Endometrial microvascular endothelial cells (primary cell): ENCODE measurements around the gene USP53. TPM values are rescaled to one million over a fixed set of nuclear protein-coding genes. Genes with fewer than 3 reads are reported as not detected.
"Not testable (repeated sequence)": the region's sequence is repeated elsewhere in the genome, so short reads cannot be mapped to it uniquely, and the experiment has no call there.

Source experiments
- in situ Hi-C: cut with HindIII; loops from 2 replicates; pipeline ENCODE4 v1.10.0; 2017; ENCODE audit warnings: low sequenced_read_pairs, low pct_unique_long_range_greater_than_20kb; ENCODE audit errors: inconsistent ontology term
- total RNA-seq: library from RNA; depleted of rRNA; stranded (reverse); fragments of >200 nt; gene quantifications from one replicate; pipeline ENCODE4 v1.2.3, GENCODE V29; 2015; ENCODE audit errors: inconsistent ontology term

The USP53 gene
- 128 TPM for total RNA-seq

DNA sequence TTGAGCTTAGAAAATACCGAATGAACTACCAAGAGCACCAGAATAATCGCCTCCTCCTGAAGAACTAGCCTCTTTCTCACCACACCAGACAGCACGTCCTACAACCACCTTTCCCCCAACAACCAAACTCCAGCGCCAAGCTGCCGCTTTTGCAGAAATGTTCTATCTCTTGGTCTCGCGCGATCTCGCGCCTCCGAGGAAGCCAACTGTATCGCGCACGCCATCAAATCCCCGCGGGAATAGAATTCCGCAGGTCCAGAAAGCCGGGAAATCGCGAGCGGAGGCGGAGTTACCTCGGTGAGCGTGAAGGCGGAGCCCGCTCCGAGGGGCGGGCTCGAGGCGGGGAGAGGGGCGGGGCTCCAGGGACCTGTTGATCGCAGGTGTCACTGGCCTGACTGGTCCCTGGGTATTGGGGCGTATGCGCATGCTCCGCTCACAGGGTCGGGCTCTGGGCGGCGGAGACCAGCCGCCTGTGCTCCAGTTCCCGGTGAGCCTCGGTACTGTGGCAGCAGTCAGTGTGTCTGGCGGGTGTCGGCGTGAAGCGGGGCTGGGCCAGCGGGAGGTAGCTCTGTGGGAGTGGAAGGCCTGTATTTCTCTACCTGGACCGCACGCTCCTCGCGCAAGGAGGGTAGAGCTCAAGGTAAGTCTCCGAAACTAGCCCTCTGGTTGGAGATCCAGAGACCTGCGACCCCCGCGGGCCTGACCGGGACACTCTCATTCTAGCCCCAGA is at the start of gene USP53:
Gene USP53, plus strand, starts transcription at position 480 of the 730 bp plus-strand sequence. CDS start 27,047 bp downstream, outside the sequence.
- in situ Hi-C loops: no loop called here

DNA sequence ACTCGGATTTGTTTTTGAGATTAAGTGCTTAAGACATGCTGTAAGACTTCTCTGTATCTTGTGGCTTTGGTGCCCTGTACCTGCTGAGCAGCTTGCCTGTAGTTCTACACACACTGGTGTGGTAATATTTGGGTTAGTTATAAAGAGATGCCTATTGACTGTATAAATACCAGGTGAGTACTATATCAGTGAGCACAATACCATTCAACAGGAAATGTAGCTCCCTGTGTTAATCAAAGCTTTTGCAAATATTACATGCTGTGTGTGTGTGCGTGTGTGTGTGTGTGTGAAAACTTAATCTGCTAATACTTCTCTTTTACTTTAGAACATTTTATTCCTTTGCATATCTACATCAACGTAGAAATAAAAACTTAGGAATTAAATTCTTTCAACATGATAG is 46.7 kb upstream of the USP53 start:
- in situ Hi-C loops: no loop called here

DNA sequence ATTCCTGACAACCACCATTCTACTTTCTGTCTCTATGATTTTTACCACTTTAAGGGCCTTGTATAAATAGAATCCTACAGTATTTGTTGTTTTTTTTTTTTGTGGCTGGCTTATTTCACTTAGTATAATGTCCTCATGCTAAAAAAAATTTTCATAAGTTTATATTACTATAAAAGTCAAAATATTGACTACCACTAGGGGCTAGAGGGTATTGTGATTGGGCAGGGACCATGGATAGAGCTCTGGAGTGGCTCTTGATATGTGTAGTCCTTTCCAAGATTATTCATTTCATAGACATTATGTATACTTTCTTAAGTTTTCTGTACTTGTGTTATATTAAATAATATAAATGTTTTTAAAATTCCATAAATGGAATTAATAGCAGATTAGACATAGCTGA is 42.3 kb upstream of the USP53 start:
- in situ Hi-C loops: no loop called here

DNA sequence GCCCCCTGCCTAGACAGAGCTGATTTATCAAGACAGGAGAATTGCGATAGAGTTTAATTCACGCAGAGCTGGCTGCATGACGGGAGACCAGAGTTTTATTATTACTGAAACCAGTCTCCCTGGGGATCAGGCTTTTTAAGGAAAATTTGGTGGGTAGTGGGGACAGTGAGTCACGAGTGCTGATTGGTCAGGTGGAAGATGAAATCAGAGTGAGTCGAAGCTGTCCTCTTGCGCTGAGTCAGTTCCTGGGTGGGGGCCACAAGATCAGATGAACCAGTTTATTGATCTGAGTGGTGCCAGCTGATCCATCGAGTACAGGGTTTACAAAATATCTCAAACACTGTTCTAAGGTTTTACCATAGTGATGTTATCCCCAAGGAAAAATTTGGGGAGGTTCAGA is 40.3 kb upstream of the USP53 start:
- in situ Hi-C loops: no loop called here

DNA sequence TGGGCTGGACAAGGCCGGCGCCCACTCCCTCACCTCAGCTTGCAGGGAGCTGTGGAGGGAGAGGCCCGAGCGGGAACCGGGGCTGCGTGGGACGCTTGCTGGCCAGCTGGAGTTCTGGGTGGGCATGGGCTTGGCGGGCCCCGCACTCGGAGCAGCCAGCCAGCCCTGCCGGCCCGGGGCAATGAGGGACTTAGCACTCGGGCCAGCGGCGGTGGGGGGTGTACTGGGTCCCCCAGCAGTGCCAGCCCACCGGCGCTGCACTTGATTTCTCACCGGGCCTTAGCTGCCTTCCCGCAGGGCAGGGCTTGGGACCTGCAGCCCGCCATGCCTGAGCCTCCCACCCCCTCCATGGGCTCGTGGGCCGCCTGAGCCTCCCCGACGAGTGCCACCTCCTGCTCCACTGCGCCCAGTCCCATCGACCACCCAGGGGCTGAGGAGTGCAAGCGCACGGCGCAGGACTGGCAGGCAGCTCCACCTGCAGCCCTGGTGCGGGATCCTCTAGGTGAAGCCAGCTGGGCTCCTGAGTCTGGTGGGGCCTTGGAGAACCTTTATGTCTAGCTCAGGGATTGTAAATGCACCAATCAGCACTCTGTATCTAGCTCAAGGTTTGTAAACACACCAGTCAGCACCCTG is 38.7 kb upstream of the USP53 start:
- in situ Hi-C loops: not testable (repeated sequence)

DNA sequence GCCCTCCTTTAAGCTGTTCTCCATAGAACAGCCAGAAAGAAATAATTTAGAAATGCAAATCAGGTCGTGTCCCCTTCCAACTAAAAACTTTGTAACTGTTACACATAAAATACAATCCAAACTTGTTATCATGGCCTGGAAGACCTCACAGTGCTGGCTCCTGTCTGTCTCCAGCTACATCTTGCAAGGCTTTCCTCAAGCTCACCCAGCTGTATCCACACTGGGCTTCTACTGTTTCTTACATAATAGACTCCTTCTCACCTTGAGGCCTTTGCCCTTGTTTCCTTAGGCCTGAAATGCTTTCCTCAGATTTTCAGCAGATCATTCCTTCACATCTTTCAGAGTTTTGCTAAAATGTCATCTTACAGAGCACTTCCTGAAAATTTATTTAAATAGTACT is 33.5 kb upstream of the USP53 start:
- in situ Hi-C loops: no loop called here

DNA sequence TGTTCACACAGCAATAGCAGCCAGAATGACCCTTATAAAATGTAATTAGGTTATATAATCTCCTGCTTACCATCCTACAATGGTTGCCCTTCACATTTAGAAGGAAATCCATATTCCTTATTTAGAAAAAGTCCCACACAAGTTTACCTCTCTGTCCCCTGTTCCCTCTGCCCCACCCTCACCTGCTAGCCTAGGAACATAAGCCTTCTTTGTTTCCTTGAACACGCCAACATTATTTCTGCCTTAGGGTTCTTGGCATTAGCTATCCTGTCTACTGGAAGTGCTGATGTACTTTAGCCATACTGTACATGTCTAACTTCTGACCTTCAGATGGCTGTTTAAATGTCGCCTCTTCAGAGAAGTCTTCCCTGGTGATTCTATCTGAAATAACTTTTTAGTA is 28.4 kb upstream of the USP53 start:
- in situ Hi-C loops: no loop called here

DNA sequence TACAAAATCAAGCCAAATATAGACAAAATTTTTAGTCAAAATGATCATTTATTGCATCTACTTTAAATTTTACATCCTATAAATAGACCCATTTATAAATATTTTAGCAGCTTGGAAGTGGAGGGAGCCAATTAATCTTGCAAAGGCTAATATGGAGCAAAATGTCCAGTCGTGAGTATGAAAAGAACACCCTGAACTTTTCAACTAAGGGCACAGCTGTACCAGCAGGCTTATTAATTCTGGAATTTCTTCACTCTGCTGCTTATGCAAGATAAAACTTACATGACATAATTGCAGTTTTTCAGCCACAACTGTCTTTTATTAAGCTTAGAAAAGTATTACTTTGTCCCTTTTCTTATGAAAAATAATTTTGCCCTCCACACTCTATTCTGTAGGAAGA is 22.9 kb upstream of the USP53 start:
- in situ Hi-C loops: no loop called here

DNA sequence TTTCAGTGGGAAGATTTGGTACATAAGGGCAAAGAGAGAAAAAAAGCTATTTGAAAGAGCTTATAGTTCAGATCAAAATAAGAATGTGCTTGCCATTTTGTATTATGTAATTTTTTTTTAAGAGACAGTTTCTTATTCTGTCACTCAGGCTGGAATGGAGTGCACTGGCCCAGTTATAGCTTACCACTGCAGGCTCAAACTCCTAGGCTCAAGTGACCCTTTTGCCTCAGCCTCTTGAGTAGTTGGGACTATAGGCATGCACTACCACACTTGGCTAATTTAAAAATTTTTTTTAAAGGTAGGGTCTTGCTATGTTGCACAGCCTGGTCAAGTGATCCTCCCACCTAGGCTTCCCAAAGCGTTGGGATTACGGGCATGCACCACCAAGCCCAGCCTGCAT is 22.2 kb upstream of the USP53 start:
- in situ Hi-C loops: no loop called here

DNA sequence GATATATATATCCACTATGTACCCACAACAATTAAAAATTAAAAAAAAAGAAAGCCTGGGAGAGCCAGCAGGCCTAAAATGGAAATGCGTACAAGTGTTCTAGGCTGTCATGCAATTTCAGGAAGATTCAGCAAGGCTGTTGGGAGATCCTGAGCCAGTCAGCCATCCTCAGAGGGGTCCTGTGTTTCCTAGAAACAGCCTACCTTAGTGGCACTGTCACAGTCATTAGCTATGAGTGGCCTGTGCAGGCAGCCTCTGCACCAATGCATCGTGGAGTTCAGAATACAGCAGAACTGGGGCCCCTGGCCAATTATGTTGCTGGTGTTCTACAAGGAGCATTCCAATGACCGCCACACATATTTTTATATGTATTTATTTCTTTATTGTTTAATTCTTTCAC is 21.0 kb upstream of the USP53 start:
- in situ Hi-C loops: no loop called here

DNA sequence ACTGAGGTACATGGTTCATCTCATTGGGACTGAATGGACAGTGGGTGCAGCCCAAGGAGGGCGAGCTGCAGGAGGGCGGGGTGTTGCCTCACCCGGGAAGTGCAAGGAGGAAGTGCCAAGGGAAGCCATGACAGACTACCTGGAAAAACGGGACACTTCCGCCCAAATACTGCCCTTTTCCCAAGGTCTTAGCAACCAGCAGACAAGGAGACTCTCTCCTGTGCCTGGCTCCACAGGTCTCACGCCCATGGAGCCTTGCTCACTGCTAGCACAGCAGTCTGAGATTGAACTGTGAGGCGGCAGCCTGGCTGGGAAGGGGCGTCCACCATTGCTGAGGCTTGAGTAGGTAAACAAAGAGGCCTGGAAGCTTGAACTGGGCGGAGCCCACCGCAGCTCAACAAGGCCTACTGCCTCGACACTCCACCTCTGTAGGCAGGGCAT is 14.7 kb upstream of the USP53 start:
- in situ Hi-C loops: no loop called here

DNA sequence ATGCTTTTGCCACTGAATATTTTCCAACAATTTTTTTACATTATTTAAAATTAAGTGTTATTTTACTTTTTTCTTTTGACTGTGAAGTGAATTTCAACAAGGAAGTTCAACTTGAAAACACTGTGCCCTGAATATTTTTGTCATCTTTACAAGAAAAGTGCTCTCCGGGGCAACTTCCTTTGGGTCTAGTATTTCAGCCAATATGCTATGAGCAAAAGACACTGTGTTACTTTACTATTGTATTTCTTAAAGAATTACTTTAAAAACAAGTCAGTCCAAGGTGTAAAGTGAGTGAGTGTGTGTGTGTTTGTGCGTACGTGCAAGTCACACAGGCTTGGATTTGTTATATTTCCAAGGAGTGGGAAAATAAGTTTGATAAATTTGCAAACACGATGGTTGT is 7.6 kb upstream of the USP53 start:
- in situ Hi-C loops: no loop called here

DNA sequence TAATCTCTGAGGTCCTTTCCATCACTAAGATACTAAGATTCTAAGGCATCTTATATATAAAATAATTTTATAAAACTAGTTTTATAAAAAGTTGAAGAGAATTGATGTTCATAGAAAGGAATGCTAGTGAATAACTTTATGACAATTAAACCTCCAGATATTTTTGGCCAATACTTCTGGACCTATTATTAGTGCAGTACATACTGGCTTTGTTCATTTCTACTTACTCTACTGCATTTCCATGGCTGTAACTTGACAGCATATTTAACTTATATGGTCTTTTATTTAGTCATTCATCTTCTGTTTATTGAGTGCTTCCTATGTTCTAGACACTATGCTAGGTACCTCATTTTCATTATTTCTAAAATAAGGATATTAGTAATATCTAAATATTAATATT is 6.8 kb upstream of the USP53 start:
- in situ Hi-C loops: no loop called here

DNA sequence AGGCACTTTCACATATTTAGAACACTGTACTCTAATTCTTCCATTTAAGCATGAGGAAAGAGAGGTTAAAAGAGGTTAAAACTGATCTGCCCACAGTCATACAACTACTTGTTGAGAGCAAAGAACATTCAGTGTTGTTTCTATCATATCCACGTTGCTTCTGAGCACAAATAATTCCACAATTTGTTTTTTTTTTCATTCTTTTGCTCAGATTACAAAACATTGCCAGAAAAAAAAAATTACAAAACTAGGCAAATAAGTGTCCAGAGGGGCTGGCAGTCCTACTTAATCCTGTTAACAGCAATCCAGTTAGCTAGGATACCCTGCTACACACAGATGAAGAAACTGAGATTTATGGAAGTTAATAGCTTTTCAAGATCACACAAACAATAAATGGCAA is 6.3 kb upstream of the USP53 start:
- in situ Hi-C loops: no loop called here

DNA sequence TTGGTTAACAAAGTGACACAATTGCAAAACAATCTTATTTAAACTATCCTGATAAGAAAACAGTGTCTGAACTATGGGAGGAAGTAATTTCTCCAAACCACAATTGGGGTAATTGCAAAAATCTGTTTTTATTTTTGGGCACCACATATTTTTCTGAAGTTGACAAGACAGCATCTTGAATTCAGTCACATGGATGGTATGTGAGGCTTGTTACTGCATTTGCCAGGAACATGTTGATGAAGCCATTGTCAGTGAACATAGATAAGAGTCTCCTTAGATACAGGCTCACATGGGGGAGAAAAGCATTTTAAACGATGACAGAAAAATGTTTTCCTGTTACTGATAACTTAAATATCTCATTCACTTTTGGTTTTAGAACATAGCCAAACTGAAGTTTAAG is 5.5 kb upstream of the USP53 start:
- in situ Hi-C loops: no loop called here

DNA sequence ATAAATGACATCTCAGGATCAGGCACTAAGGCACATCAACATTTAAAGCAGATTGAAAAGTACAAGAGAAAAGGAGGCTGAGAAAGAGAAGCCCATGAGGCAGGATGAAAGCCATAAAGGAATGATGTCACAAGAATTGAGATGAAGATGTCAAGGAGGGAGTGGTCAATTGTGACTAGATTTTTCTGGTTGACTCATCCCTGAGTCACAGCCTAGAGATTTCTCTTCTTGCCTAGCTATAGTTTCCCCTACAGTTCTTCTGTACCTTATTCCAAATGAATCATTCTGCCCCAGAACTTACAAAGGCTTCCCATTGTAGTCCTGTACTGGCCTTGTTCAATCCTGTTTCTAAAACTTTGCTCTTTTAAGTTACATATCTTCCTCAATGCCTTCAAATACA is 3.4 kb upstream of the USP53 start:
- in situ Hi-C loops: no loop called here

DNA sequence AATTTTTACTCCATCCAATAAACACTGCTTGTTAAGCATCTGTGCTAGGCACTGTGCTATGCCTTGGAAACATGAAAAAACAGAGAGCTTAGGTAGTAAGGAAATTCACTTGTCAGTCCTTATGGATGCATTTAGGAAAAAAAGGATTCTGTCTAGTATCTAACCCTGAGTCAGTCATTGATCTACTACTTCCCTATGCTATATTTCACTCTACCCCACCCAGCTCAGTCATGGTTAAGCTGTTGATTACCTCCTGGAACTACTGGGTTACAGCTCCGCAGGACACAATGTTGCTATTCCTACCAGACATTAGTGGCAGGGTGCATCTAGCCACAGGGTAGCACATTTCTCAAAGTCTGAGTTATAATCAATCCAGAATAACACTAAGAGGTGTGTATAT is 2.9 kb upstream of the USP53 start:
- in situ Hi-C loops: no loop called here

DNA sequence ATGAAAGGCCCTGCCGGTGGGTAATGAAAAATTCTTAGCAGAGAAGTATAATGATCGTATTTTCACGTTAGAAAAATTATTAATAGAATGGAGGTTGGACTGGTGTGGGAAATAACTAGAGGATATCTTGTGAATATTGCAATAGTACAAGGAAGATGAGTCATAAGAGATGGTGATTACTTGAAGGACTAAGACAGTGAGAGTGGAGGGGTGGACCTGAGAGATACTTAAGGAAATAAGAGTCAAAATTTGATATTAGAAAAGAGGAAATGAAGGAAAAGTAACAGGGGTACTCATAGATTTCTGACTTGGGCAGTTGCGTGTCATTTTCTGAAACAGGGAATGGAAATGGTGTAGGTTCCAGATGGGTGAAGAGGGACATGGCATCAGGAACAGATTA is 1.7 kb upstream of the USP53 start:
- in situ Hi-C loops: no loop called here

DNA sequence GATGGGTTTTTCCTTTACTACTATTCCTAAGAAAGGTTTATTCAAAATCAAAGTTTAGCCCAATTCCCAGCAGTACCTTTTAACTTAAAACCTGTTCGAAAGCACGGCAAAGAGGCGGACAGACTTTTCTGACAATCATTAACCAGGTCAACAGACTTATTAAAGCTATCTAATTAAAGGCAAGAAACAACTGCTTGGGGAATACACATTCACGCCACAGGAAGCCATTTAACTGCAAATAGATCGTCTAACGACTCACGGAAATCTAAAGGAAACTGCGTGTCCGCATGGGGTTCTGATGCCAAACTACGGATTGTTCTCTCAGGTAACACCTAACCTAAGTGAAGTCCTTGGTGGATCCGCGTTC is 663 bp upstream of the USP53 start:
- in situ Hi-C loops: no loop called here

DNA sequence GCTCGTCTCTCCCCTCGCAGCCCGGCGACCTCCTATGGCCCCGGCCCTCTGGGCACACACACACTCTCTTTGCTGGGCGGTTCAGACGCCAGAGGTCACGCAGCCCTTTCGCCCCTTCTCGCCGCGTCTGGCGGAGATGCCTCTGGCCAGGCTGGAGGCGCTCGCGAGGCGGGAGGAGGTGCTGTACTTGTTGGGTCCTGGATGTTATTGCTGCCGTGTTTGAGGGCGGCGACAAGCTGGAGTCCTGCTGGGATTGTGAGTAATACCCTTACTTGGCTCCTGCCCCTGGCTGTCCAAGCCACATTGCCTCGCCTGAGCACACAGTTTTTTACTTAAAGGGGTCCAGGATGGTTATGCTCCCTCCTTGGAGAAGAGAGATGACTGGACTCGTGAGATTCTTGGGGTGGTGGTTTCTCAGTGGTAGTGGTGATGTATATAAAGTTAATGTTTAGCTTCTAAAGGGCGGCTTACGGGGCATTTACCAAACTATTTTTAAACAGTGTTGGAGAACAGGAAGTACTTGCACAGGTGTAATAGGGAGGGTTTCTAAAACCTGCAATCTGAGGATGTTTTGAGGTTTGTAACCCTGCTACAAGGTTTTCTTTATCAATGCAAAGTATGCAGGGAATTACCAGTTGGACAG is 572 bp downstream of the USP53 start:
- in situ Hi-C loops: no loop called here
